Skeletal muscle satellite cell (primary cell): ENCODE results near the gene KANSL2.
A peak's percentile ranks its signal among the peaks of the same experiment; 100 is the strongest.
"Not testable (repeated sequence)": the region's sequence is repeated elsewhere in the genome, so short reads cannot be mapped to it uniquely, and the experiment has no call there.

Source experiments
- H3K27me3 ChIP-seq: 2 replicates; pipeline ENCODE4 v1.7.0; 2013; ENCODE audit warnings: low read length; ENCODE audit not compliant: control insufficient read depth, insufficient read depth
- H3K36me3 ChIP-seq: 2 replicates; pipeline ENCODE4 v1.7.0; 2013; ENCODE audit warnings: mild to moderate bottlenecking, control low read depth, low read length; ENCODE audit not compliant: insufficient read depth
- H3K4me1 ChIP-seq: 2 replicates; pipeline ENCODE4 v1.7.0; 2013; ENCODE audit warnings: low read length; ENCODE audit not compliant: control insufficient read depth, insufficient read depth
- H3K4me2 ChIP-seq: 2 replicates; pipeline ENCODE4 v1.7.0; 2013; ENCODE audit warnings: mild to moderate bottlenecking, low read length
- H3K4me3 ChIP-seq: 2 replicates; pipeline ENCODE4 v1.7.0; 2013; ENCODE audit warnings: low read length
- H3K9ac ChIP-seq: 2 replicates; pipeline ENCODE4 v1.7.0; 2013; ENCODE audit warnings: mild to moderate bottlenecking, low read depth, low read length, moderate library complexity
- H3K9me3 ChIP-seq: replicated peaks from 2 replicates; pipeline ENCODE4 v1.7.0; 2013; ENCODE audit warnings: mild to moderate bottlenecking, control low read depth, low read length

Gene KANSL2

GRCh38 chr12:48682533-48682905, 481 bp upstream of the KANSL2 start:
- Histone ChIP-seq H3K36me3 (peaks cover 26% of the 10 kb centered on the region), H3K9ac (peak overlapping the region; percentile 91), H3K4me3 (peak overlapping the region; percentile 91), H3K4me1 (peaks cover 28% of the 10 kb centered on the region), H3K4me2 (peak overlapping the region; percentile 92)
- not testable (repeated sequence) for H3K27me3 ChIP-seq, H3K9me3 ChIP-seq

- Histone ChIP-seq H3K9ac (peak overlapping the region; percentile 91), H3K9me3 (no peaks in the 10 kb centered on the region), H3K36me3 (peaks cover 30% of the 10 kb centered on the region), H3K4me1 (peaks cover 33% of the 10 kb centered on the region), H3K27me3 (no peaks in the 10 kb centered on the region), H3K4me2 (peak overlapping the region; percentile 90), H3K4me3 (peak overlapping the region; percentile 91)
Measured at GRCh38 chr12:48681399-48681709, 684 bp downstream of the KANSL2 start.

- peak overlapping the region; percentile 91 for H3K9ac ChIP-seq
- peak overlapping the region; percentile 90 for H3K4me2 ChIP-seq
- no peaks in the 10 kb centered on the region for H3K9me3 ChIP-seq
- H3K4me3 ChIP-seq: peak overlapping the region; percentile 91
- no peaks in the 10 kb centered on the region for H3K27me3 ChIP-seq
- H3K4me1 ChIP-seq: peaks cover 33% of the 10 kb centered on the region
- H3K36me3 ChIP-seq: peaks cover 34% of the 10 kb centered on the region
Measured at GRCh38 chr12:48680861-48681260, 1.2 kb downstream of the KANSL2 start.

GRCh38 chr12:48678551-48679185, 3.4 kb downstream of the KANSL2 start:
- Histone ChIP-seq H3K4me3 (peak overlapping the region; percentile 39), H3K9me3 (no peaks in the 10 kb centered on the region), H3K4me1 (peaks cover 33% of the 10 kb centered on the region), H3K9ac (no peak overlapping the region), H3K36me3 (peaks cover 42% of the 10 kb centered on the region), H3K4me2 (peak overlapping the region; percentile 90), H3K27me3 (no peaks in the 10 kb centered on the region)

GRCh38 chr12:48671231-48671856, 10.7 kb downstream of the KANSL2 start:
- Histone ChIP-seq H3K4me3 (no peak overlapping the region), H3K9me3 (no peaks in the 10 kb centered on the region), H3K36me3 (peaks cover 75% of the 10 kb centered on the region), H3K27me3 (no peaks in the 10 kb centered on the region), H3K4me2 (no peak overlapping the region), H3K4me1 (peaks cover 13% of the 10 kb centered on the region), H3K9ac (no peak overlapping the region)

- H3K27me3 ChIP-seq: no peaks in the 10 kb centered on the region
- no peak overlapping the region for H3K9ac ChIP-seq
- H3K9me3 ChIP-seq: no peaks in the 10 kb centered on the region
- no peak overlapping the region for H3K4me3 ChIP-seq
- H3K4me2 ChIP-seq: no peak overlapping the region
- H3K4me1 ChIP-seq: peaks cover 13% of the 10 kb centered on the region
- H3K36me3 ChIP-seq: peaks cover 72% of the 10 kb centered on the region
Measured at GRCh38 chr12:48668996-48669395, 13.0 kb downstream of the KANSL2 start.

GRCh38 chr12:48659863-48660262, 22.2 kb downstream of the KANSL2 start:
- Histone ChIP-seq H3K4me3 (no peak overlapping the region), H3K36me3 (peaks cover 67% of the 10 kb centered on the region), H3K9me3 (no peaks in the 10 kb centered on the region), H3K4me1 (no peaks in the 10 kb centered on the region), H3K4me2 (no peak overlapping the region), H3K27me3 (no peaks in the 10 kb centered on the region), H3K9ac (no peak overlapping the region)

- H3K4me3 ChIP-seq: no peak overlapping the region
- H3K4me1 ChIP-seq: no peaks in the 10 kb centered on the region
- peaks cover 58% of the 10 kb centered on the region for H3K36me3 ChIP-seq
- H3K9ac ChIP-seq: no peak overlapping the region
- H3K27me3 ChIP-seq: no peaks in the 10 kb centered on the region
- H3K9me3 ChIP-seq: no peaks in the 10 kb centered on the region
- no peak overlapping the region for H3K4me2 ChIP-seq
Measured at GRCh38 chr12:48651681-48652080, 30.4 kb downstream of the KANSL2 start.

GRCh38 chr12:48645354-48645753, 36.7 kb downstream of the KANSL2 start:
- peaks cover 22% of the 10 kb centered on the region for H3K36me3 ChIP-seq
- not testable (repeated sequence) for H3K4me1 ChIP-seq, H3K4me2 ChIP-seq, H3K4me3 ChIP-seq, H3K9me3 ChIP-seq, H3K27me3 ChIP-seq, H3K9ac ChIP-seq

GRCh38 chr12:48643011-48643410, 39.0 kb downstream of the KANSL2 start:
- Histone ChIP-seq H3K9ac (no peak overlapping the region), H3K4me2 (no peak overlapping the region), H3K27me3 (no peaks in the 10 kb centered on the region), H3K4me1 (no peaks in the 10 kb centered on the region), H3K9me3 (no peaks in the 10 kb centered on the region), H3K4me3 (no peak overlapping the region), H3K36me3 (peaks cover 17% of the 10 kb centered on the region)

GRCh38 chr12:48641752-48642555, 40.1 kb downstream of the KANSL2 start:
- H3K36me3 ChIP-seq: peaks cover 17% of the 10 kb centered on the region
- H3K27me3 ChIP-seq, H3K4me2 ChIP-seq, H3K9ac ChIP-seq, H3K4me3 ChIP-seq, H3K9me3 ChIP-seq, H3K4me1 ChIP-seq: not testable (repeated sequence)
